Measurements from ENCODE around the gene FSTL4. TPM values are rescaled to one million over a fixed set of nuclear protein-coding genes. Genes with fewer than 3 reads are reported as not detected.
A peak's percentile ranks its signal among the peaks of the same experiment; 100 is the strongest.

The FSTL4 gene
- total and polyA plus RNA-seq, 5 experiments from 2014 or later = 1.5 to 1.6 TPM; not detected in 3

GRCh38 chr5:133638436-133638835 is 26.1 kb upstream of the FSTL4 start:
- Mint-ChIP-seq H3K4me3 (no peak overlapping the region), H3K4me1 (peaks cover 0 to 4% (median 0%) of the 10 kb centered on the region in 4 donors), H3K36me3 (peaks cover 0 to 5% (median 1%) of the 10 kb centered on the region in 3 donors), H3K27ac (no peak overlapping the region), H3K27me3 (peaks cover 17 to 31% (median 24%) of the 10 kb centered on the region in 5 donors), H3K9me3 (peaks cover 0 to 10% (median 3%) of the 10 kb centered on the region in 9 donors)
- no peak for DNase-seq
- POLR2A ChIA-PET = no interaction called here
- no peak for ATAC-seq

DNA sequence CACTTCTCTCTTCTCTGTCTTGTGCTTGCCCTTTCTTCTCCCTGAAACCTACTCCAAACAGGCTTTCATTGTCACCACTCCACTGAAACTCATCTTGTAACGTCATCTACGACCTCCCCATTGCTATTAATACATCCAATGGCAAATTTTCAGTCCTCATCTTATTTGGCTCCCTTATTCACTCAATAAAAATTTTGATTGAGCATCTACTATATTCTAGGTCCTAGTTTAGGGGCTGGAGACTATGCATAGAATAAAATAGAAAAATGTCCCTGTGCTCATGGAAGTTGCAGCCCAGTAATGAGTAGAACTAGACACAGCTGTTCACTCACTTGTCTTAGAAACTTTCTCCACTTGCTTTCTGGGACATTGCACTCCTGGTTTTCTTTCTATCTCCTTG is 24.9 kb upstream of the FSTL4 start:
- Mint-ChIP-seq H3K9me3 (peaks cover 0 to 20% (median 9%) of the 10 kb centered on the region in 9 donors), H3K4me3 (no peak overlapping the region), H3K27me3 (peaks cover 15 to 30% (median 24%) of the 10 kb centered on the region in 5 donors), H3K4me1 (peaks cover 0 to under 1% (median 0%) of the 10 kb centered on the region in 4 donors), H3K27ac (no peak overlapping the region), H3K36me3 (peaks cover 0 to 11% (median 3%) of the 10 kb centered on the region in 3 donors)
- DNase-seq (no peak), ATAC-seq (no peak)
- POLR2A ChIA-PET = no interaction called here

- no peak for DNase-seq
- H3K36me3 Mint-ChIP-seq = peaks cover 0 to 11% (median 3%) of the 10 kb centered on the region in 3 donors
- H3K9me3 Mint-ChIP-seq = peaks cover 0 to 20% (median 10%) of the 10 kb centered on the region in 9 donors
- POLR2A ChIA-PET = no interaction called here
- no peak for ATAC-seq
- H3K27ac Mint-ChIP-seq = no peak overlapping the region
- peaks cover 21 to 40% (median 33%) of the 10 kb centered on the region in 5 donors for H3K27me3 Mint-ChIP-seq
- no peaks in the 10 kb centered on the region for H3K4me1 Mint-ChIP-seq
- H3K4me3 Mint-ChIP-seq = no peak overlapping the region
These were observed 22.7 kb upstream of the FSTL4 start for GRCh38 chr5:133635051-133635450.

GRCh38 chr5:133627180-133627579 is 14.8 kb upstream of the FSTL4 start:
- Mint-ChIP-seq H3K36me3 (peaks cover 0 to 16% (median 0%) of the 10 kb centered on the region in 3 donors), H3K4me3 (no peak overlapping the region), H3K9me3 (peaks cover 0 to 20% (median 9%) of the 10 kb centered on the region in 9 donors), H3K27me3 (peaks cover 23 to 60% (median 44%) of the 10 kb centered on the region in 5 donors), H3K4me1 (no peaks in the 10 kb centered on the region), H3K27ac (no peak overlapping the region)
- DNase-seq (no peak), ATAC-seq (no peak)
- POLR2A ChIA-PET = no interaction called here

DNA sequence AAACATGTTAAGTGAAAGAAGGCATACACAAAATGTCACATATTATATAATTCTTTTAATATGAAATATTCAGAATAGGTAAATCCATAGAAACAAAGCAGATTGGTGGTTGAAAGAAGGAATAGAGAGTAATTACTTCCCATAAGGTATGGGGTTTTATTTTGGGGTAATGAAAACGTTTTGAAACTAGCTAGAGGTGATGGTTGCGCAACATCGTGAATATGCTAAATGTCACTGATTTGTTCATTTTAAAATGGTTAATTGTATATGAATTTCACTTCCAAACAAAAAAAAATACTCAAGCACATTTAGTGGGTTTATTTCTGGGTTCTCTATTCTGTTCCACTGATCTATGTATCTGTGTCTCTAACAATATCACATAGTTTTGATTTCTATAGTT is 12.0 kb upstream of the FSTL4 start:
- H3K27ac Mint-ChIP-seq = no peak overlapping the region
- peaks cover 0 to 16% (median 0%) of the 10 kb centered on the region in 3 donors for H3K36me3 Mint-ChIP-seq
- H3K4me3 Mint-ChIP-seq = no peak overlapping the region
- DNase-seq (no peak), ATAC-seq (no peak)
- H3K9me3 Mint-ChIP-seq = peaks cover 0 to 20% (median 5%) of the 10 kb centered on the region in 9 donors
- POLR2A ChIA-PET = interaction anchor here (0.6 kb wide), 1 partner anchor 202 kb away, joined by 3 read pairs; no protein-coding TSS in a partner anchor
- no peaks in the 10 kb centered on the region for H3K4me1 Mint-ChIP-seq
- peaks cover 19 to 53% (median 32%) of the 10 kb centered on the region in 5 donors for H3K27me3 Mint-ChIP-seq

GRCh38 chr5:133618141-133618540 is 5.8 kb upstream of the FSTL4 start:
- ATAC-seq (peak; percentile 44 to 46), DNase-seq (peak in 2 of 10 donors; percentile 14 to 19)
- Mint-ChIP-seq H3K36me3 (peaks cover 0 to 8% (median 1%) of the 10 kb centered on the region in 3 donors), H3K27ac (peak overlapping the region in 3 of 10 donors; percentile 1 to 9 (median 5)), H3K4me3 (peak overlapping the region; percentile 7 to 69 (median 54)), H3K4me1 (peaks cover 10 to 19% (median 12%) of the 10 kb centered on the region in 4 donors), H3K9me3 (peaks cover 0 to 10% (median 2%) of the 10 kb centered on the region in 9 donors), H3K27me3 (peaks cover 29 to 65% (median 32%) of the 10 kb centered on the region in 5 donors)
- POLR2A ChIA-PET = no interaction called here

- H3K27me3 Mint-ChIP-seq = peaks cover 39 to 62% (median 46%) of the 10 kb centered on the region in 5 donors
- POLR2A ChIA-PET = no interaction called here
- peak overlapping the region in 4 of 10 donors; percentile 36 to 89 (median 68) for H3K4me3 Mint-ChIP-seq
These were observed 1.4 kb upstream of the FSTL4 start for GRCh38 chr5:133613743-133614142.

DNA sequence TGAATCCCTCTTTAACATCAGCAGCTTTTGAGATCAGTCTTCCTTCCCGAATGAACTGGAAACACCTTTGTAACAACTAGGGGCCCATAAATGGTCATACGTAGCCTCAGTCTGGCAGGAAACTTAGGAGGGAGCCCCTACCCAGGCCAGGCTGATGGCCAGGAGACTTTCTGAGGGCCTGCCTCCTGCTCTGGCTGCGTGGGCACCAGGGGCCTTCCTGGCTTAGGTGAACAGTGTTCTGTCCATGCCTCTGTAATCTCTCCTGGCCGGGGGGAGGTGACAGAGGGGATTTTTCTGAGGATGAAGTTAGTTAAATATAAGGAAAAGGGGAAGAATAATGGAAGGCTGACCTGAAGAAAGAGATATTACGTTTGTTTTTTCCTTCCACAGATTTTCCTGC is 843 bp upstream of the FSTL4 start:
- Mint-ChIP-seq H3K9me3 (no peaks in the 10 kb centered on the region), H3K36me3 (peaks cover 0 to 2% (median 1%) of the 10 kb centered on the region in 3 donors)
- ATAC-seq = no peak

More at GRCh38 chr5:133613743-133614142, 1.4 kb upstream of the FSTL4 start:
- Mint-ChIP-seq H3K36me3 (peaks cover 0 to 2% (median 1%) of the 10 kb centered on the region in 3 donors), H3K4me1 (peaks cover 15 to 32% (median 27%) of the 10 kb centered on the region in 4 donors), H3K9me3 (no peaks in the 10 kb centered on the region), H3K27ac (no peak overlapping the region)
- no peak for DNase-seq
- no peak for ATAC-seq

DNA sequence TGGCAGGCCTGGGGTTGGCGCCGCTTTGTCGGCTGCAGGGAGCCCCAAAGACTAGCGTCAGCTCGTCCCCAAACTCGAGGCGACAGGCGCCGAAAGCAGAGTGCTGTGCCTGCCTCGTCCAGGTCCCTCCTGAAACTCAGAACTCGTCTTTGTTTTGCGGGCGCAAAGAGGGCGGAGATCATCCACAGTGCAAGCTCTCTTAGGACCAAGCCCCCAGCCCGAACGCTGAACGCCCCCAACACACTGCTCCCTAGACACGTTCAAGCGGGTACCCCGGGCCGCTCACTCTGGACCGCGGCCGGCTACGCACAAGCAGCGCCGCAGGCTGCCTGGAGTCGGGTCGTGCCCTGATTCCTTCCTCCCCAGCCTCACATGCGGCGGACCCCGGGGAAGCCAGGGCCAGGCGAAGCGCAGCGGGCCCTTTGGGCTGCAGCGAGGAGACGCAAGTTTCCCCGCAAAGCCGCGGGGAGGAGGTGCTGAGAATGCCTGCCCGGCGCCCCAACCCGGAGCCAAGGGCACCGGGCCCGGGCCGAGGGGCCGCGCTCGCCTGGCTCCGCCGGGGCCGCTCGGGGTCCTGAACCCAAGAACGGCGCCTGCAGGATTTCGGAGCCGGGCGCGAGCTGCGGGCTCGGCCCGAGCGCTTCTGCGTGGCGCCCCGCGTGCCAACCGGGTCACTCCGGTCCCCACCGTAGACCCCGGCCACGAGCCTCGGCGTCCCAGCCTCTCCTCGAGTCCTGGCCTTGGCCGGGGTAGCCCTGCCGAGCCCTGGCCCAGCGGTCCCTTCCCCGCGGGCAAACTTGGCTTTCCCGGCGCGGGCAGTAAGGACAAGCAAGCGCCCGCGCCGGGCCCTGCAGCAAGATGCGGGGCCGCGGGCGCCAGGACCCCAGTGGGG is 738 bp downstream of the FSTL4 start:
- peak in 2 of 10 donors; percentile 4 to 12 for DNase-seq
- no peak overlapping the region for H3K27ac Mint-ChIP-seq
- peak overlapping the region; percentile 66 to 79 (median 73) for H3K4me3 Mint-ChIP-seq
- H3K4me1 Mint-ChIP-seq = peaks cover 8 to 18% (median 16%) of the 10 kb centered on the region in 4 donors
- H3K27me3 Mint-ChIP-seq = peaks cover 42 to 62% (median 51%) of the 10 kb centered on the region in 5 donors
- POLR2A ChIA-PET = no interaction called here
- peaks cover 0 to 2% (median 1%) of the 10 kb centered on the region in 3 donors for H3K36me3 Mint-ChIP-seq
- ATAC-seq = peak; percentile 22 to 28
- H3K9me3 Mint-ChIP-seq = no peaks in the 10 kb centered on the region

More for the DNA sequence above, 843 bp upstream of the FSTL4 start:
- Mint-ChIP-seq H3K27me3 (peaks cover 39 to 62% (median 48%) of the 10 kb centered on the region in 5 donors), H3K4me3 (peak overlapping the region; percentile 69 to 89 (median 82)), H3K4me1 (peaks cover 13 to 27% (median 23%) of the 10 kb centered on the region in 4 donors), H3K27ac (peak overlapping the region in 1 of 10 donors; percentile 65)
- no peak for DNase-seq
- POLR2A ChIA-PET = no interaction called here

DNA sequence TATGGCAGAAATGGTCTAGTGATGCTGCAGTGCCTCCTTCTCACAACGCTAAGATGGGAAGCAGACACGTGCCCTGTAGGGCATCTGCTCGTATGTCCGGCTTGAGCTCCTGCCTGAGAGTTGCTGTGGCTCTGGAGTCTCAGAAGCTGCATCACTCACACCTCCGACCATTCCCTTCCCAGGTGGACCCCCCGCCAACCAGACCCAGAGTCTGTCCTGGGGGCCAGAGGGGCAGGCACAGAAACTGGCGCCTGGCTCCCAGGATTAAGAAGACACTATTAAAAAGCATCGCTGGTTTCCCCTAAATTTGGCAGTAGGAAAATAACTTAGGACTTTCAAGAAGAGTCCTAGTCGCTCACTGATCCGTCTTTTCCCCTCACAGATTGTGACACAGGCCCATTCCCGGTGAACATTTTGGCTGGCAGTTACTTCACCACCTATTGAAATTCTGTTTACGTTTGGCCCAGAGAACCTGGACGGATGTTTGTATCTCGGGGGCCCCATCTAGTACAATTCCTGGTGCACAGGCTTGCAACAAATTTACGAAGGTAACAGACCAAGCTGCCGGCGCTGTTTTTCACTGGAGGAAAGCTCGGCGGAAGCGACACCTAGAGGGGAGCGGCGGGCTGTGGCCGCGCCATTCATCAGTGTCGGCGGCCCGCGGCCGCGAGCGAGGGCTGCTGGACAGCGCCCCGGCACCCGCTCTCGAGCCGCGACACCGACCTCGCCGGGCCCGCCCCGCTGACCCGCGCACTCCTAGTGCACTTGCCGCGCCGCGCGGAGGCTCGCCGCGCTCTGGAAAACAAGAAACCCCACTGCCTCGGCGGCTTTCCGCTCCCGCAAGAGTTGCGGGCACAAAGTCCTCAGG is 1.6 kb downstream of the FSTL4 start:
- no peaks in the 10 kb centered on the region for H3K9me3 Mint-ChIP-seq
- ATAC-seq (peak; percentile 73 to 80), DNase-seq (peak in 5 of 10 donors; percentile 7 to 27 (median 11))
- H3K36me3 Mint-ChIP-seq = peaks cover 0 to 2% (median 1%) of the 10 kb centered on the region in 3 donors
- peaks cover 8 to 18% (median 16%) of the 10 kb centered on the region in 4 donors for H3K4me1 Mint-ChIP-seq
- H3K27ac Mint-ChIP-seq = no peak overlapping the region
- H3K4me3 Mint-ChIP-seq = peak overlapping the region; percentile 66 to 79 (median 74)
- POLR2A ChIA-PET = no interaction called here
- H3K27me3 Mint-ChIP-seq = peaks cover 40 to 59% (median 56%) of the 10 kb centered on the region in 5 donors

- POLR2A ChIA-PET = no interaction called here
- H3K27me3 Mint-ChIP-seq = peaks cover 20 to 43% (median 33%) of the 10 kb centered on the region in 5 donors
These were observed 4.9 kb downstream of the FSTL4 start for GRCh38 chr5:133607451-133607850.

DNA sequence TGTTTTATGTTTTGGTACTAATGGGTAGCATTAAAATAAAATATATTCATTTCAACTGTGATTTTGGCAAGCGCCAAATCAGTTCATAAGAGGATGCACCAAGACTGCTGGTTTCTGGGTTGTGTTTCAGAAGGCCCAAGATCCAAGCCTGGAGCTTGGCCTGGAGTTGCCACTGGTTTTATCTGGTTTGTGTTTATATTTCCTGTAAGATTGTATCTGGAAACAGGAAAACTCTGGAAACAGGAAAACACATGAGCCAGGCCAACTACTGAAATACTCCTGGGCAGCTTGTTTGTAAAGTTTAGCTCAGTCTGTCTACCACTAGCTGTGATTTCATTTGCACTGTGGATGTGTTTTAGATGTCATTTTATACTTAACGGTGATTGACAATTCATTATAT is 5.5 kb downstream of the FSTL4 start:
- POLR2A ChIA-PET = no interaction called here
- H3K27me3 Mint-ChIP-seq = peaks cover 20 to 44% (median 34%) of the 10 kb centered on the region in 5 donors
- no peak overlapping the region for H3K4me3 Mint-ChIP-seq

More at GRCh38 chr5:133607451-133607850, 4.9 kb downstream of the FSTL4 start:
- peaks cover 3 to 10% (median 10%) of the 10 kb centered on the region in 4 donors for H3K4me1 Mint-ChIP-seq
- no peaks in the 10 kb centered on the region for H3K9me3 Mint-ChIP-seq
- ATAC-seq (no peak), DNase-seq (no peak)
- no peaks in the 10 kb centered on the region for H3K36me3 Mint-ChIP-seq
- H3K27ac Mint-ChIP-seq = no peak overlapping the region
- no peak overlapping the region for H3K4me3 Mint-ChIP-seq

More for the DNA sequence above, 5.5 kb downstream of the FSTL4 start:
- no peaks in the 10 kb centered on the region for H3K9me3 Mint-ChIP-seq
- no peak overlapping the region for H3K27ac Mint-ChIP-seq
- peaks cover 3 to 10% (median 10%) of the 10 kb centered on the region in 4 donors for H3K4me1 Mint-ChIP-seq
- DNase-seq = no peak
- H3K36me3 Mint-ChIP-seq = no peaks in the 10 kb centered on the region
- no peak for ATAC-seq
